OCI-LY1 (cell line): ENCODE results near the gene CAMTA2.

Experiments
- EZH2 ChIP-seq: fragments of 200-600 bp; sonication (generic), shearing (Covaris generic); IDR thresholded peaks from 2 replicates; pipeline ENCODE4 v1.8.0; 2017; ENCODE audit warnings: borderline replicate concordance, mixed run types, mild to moderate bottlenecking, antibody characterized with exemption, low read length, moderate library complexity, mixed read lengths
- TF ChIP-seq, protein P1 (sequence below): fragments of 200-600 bp; sonication (generic), shearing (Covaris generic); IDR thresholded peaks from 2 replicates; pipeline ENCODE4 v1.5.1; 2017; ENCODE audit warnings: mild to moderate bottlenecking, antibody characterized with exemption, low read length, moderate library complexity, mixed read lengths

DNA sequence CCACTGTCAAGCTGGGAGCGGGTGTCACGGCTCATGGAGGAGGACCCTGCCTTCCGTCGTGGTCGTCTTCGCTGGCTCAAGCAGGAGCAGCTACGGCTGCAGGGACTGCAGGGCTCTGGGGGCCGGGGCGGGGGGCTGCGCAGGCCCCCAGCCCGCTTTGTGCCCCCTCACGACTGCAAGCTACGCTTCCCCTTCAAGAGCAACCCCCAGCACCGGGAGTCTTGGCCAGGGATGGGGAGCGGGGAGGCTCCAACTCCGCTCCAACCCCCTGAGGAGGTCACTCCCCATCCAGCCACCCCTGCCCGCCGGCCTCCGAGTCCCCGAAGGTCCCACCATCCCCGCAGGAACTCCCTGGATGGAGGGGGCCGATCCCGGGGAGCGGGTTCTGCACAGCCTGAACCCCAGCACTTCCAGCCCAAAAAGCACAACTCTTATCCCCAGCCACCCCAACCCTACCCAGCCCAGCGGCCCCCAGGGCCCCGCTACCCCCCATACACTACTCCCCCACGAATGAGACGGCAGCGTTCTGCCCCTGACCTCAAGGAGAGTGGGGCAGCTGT, 36.2 kb upstream of the CAMTA2 start:
- TF ChIP-seq, protein P1, sequence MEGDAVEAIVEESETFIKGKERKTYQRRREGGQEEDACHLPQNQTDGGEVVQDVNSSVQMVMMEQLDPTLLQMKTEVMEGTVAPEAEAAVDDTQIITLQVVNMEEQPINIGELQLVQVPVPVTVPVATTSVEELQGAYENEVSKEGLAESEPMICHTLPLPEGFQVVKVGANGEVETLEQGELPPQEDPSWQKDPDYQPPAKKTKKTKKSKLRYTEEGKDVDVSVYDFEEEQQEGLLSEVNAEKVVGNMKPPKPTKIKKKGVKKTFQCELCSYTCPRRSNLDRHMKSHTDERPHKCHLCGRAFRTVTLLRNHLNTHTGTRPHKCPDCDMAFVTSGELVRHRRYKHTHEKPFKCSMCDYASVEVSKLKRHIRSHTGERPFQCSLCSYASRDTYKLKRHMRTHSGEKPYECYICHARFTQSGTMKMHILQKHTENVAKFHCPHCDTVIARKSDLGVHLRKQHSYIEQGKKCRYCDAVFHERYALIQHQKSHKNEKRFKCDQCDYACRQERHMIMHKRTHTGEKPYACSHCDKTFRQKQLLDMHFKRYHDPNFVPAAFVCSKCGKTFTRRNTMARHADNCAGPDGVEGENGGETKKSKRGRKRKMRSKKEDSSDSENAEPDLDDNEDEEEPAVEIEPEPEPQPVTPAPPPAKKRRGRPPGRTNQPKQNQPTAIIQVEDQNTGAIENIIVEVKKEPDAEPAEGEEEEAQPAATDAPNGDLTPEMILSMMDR, result no peak
- no peak for TF ChIP-seq EZH2
